ENCODE results near the gene ENTPD8.

ENTPD8 gene

DNA sequence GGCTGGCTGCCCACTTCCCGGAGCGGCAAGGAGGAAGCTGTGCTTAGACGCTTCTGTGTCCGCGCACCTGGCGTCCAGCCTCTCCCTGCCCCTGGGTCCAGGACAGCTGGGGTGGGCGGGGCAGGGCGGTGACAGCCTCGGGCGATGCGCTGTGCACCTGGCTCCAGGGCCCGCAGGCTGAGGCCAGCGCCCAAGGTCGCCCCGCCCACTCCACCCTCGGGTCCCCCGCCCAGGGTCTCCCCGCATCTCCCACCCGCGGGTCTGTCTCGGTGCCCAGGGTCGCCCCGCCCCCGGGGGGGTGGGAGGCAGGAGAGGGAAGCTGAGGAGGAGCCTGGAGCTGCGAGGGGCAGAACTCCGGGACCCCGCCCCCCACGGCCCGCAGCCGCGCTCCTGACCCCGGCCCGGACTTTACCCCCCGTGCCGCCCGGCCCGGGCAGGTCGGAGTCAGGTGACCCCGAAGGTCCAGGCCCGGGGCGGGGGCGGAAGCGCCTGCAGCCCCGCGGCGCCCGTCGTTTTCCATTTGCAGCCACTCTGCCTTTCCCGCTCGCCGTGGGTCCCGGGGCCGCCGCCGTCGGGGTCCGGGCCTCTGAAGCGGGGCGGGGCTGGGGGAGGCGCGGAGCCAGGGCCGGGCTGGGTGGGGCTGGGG, at the start of gene ENTPD8:
Gene ENTPD8 (minus strand): TSS at position 69 of the 646 bp plus-strand sequence. CDS start 3,072 bp downstream, outside the sequence.
- DNase-seq, result peak; percentile 38

GRCh38 chr9:137490532-137491186, 49.5 kb upstream of the ENTPD8 start:
- DNase-seq, result no peak

GRCh38 chr9:137488906-137489305, 47.7 kb upstream of the ENTPD8 start:
- DNase-seq, result no peak

DNA sequence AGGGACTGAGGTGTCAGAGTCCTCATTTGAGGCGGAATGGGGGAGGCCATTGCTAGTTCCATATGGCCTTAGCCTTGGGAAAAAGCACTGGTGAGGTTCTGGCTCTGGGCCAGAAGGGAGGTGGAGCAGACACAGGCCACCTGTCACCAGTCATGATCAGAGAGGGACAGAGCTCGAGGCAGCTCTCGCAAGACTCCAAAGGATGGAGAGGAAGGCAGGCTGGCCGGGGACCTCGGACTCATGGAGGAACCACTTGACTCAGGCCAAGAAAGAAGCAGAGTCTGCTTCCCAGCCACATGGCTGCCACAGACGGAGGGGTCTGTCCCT, 47.1 kb upstream of the ENTPD8 start:
- no peak for DNase-seq

DNA sequence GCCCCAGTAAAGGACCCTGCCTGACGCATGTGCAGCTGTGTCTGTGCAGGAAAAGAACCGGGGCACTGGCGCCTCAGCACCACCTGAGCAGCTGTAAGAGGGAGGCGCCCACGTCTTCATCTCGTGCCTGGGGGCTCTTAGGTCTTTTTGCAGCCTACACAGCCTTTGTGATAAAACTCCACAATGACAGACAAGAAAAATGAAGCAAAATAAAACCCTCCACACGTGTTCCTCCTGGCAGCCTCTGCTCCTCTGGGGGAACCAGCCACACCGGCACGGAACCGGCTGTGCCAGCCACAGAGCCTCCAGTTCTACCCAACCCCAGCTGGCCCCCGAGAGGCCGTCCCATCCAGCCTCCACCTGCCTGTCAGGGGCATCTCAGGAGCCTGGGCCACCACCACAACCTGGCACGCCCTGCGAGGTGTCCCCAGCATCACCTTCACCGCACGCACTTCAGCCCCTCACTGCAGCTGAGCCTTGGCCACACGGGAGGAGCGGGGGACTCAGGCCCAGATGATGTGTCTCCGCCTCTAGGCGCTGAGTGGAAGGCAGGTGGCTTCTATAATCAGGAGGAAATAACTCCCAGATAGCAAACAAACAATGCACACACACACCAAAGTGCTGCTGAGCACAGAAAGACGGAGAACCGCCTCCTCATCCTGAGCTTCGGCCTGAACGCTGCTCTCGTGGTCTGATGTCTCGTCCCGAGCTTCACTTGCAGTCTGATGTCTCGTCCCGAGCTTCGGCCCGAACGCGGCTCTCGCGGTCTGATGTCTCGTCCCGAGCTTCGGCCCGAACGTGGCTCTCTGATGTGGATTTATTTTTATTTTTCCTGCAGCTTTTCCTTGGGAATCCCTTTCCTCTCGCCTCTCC, 46.5 kb upstream of the ENTPD8 start:
- no peak for DNase-seq

- DNase-seq, result no peak
These were observed 45.6 kb upstream of the ENTPD8 start for GRCh38 chr9:137486545-137487453.

DNA sequence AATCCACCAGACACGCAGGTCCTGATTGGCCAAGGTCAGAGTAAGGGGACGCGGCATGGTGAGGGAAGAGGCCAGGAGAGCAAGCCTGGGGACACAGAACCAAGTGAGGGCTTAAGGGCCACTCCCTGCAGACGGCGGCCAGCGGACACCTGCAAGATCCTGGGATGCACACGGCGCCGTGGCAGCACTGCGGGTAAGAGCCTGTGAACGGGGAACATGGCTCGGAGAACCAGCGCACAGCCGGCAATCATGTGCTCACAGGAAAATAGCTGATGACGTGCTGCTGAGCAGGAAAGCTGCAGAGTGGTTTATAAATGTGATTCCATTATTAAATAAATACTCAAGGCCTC, 45.0 kb upstream of the ENTPD8 start:
- no peak for DNase-seq

- DNase-seq, result no peak
These were observed 44.4 kb upstream of the ENTPD8 start for GRCh38 chr9:137485343-137486140.

- no peak for DNase-seq
These were observed 43.6 kb upstream of the ENTPD8 start for GRCh38 chr9:137484551-137485315.

DNA sequence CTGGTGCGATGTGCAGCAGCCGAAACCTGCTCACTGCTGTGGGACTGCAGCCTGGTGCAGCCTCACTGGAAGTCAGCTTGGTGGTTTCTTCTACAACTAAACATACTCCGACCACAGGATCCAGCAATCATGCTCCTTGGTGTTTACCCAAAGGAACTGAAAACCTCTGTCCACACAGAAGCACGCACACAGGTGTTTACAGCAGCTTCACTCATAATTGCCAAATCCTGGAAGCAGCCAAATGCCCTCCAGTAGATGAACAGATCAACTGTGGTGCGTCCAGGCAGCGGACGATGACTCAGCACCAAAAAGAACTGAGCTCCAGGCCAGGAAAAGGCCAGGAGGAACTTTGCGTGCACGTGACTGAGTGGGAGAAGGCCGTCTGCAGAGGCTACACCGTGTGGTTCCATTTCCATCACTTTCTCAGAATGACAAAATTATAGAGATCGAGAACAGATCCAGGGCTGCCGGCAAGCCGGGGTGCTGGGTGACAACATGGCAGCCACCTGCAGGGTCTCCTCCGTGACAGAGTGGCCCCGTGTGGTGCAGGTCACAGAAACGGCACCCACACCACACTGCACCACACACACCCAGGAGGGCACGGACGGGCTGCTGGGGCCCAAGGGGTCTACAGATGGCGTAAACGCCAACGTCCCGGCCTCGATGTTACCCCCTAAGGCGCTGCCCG, 41.1 kb upstream of the ENTPD8 start:
- DNase-seq, result peak; percentile 74

GRCh38 chr9:137480686-137481683, 39.8 kb upstream of the ENTPD8 start:
- no peak for DNase-seq

DNA sequence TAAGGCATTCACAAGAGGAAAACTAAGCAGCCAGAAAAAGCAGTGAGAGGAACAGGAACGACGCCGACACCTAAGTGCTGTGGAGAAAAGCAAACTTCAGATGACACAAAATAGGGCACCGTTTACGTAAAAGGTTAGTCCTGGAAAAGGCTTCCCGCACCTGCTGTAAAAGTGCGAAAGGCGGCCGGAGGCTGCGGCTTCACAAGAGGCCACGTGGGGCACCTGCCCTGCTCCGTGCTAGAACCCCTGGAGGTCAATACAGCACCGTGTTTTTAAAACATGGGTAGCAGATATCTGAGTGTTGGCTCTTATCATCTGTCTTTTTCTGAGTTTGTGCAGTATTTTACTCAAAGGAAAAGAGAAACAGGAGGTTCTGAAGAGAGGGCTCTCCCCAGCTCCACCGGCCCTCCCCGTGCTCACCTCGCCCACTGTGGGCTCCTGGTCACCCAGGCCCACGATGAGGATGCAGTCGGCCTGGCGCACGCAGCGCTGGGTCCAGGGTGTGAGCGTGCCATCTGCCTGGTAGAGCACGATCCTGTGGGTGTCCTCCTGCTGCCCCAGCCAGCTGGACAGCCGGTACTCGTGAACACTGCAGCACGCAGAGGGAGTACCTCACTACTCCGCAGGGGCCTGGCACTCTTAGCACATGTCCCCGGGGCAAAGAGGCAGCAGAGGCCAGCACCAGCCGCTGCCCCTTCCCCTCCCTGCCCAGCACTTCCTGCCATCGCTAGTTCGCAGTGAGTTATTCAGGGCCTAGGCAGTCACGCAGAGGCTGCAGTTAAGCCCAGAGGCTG, 38.9 kb upstream of the ENTPD8 start:
- DNase-seq, result no peak

DNA sequence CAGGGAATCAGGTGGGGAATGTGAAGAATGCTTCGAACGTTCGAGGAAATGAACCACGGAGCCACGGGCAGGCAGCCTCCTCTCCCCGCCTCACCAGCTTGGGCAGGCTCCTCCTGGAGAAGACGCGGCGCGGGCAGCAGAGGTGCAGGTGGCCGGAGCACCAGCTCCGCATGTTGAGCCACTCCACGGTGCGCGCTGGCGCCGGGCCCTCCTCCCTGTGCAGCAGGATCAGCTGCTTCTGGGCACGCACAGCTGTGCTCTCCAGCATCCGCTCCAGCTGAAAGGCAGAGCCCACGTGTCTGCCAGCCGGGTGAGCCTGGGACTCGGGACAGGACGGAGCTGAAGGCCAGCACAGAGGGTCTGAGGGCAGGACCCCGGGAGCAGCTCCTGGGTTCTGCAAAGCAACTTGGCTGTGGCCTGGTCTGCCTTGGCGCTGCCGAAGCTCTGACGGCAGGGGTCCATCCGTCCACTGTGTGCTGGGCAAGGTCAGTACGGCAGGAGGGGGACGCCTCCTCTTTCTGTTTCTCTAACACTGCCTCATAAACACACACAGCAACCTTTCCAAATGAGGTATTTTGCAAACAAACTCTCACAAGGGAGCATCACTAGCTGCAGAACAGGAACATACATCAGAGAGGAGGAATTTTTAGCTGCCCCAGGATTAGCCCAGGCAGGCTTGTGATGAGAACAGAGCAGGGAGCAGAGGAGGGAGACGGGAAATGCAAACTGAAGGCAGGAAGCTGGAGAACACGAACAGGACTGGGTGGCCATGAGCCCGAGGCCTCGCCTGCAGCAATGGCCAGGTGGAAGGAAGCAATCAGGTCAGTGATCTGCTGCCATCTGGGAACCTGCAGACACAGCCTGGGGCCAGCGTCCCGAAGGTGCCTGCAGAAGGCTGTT, 38.1 kb upstream of the ENTPD8 start:
- no peak for DNase-seq

GRCh38 chr9:137478613-137478961, 37.4 kb upstream of the ENTPD8 start:
- no peak for DNase-seq

- DNase-seq, result no peak
These were observed 36.8 kb upstream of the ENTPD8 start for GRCh38 chr9:137477778-137478612.

DNA sequence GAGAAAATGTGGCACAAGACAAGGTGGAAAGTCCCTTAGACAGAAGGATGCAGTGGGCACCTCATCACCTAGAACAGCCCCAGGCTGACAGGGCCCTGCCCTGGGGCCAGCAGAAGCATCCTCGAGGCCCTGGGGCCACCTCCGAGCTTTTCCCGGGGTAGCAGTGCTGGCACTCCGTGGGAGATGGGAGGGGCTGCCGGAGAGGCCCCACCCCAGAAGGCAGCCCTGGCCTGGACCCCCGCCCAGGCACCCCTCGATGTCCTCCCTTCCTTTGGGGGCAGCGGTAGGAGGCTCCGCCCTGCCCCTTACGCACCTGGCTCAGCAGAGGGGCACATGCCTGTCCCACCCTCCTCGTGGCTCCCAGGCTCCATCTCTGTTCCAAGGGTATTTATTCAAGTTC, 35.7 kb upstream of the ENTPD8 start:
- no peak for DNase-seq

DNA sequence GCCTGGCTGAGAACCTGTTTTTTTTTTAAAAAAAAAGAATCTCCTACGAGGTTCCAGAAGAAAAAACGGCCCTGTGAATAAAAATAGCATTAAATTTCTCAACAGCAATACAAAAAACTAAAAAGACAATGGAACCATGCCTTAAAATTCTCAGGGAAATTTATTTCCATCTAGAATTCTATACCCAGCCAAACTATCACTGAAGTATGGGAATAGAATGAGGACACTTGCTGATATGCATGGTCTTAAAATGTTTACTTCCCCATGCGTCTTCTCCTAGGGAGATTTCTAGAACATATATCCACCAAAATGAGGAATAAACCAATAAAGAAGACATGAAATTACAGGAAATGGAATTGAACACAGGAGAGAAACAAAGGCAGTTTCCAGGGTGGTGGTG, 34.5 kb upstream of the ENTPD8 start:
- DNase-seq, result no peak
